Measurements from ENCODE around the gene IL1RAPL2. TPM values are rescaled to one million over a fixed set of nuclear protein-coding genes. Genes with fewer than 3 reads are reported as not detected.

Gene IL1RAPL2
- total RNA-seq, 1 donor from 2014 or later: not detected

DNA sequence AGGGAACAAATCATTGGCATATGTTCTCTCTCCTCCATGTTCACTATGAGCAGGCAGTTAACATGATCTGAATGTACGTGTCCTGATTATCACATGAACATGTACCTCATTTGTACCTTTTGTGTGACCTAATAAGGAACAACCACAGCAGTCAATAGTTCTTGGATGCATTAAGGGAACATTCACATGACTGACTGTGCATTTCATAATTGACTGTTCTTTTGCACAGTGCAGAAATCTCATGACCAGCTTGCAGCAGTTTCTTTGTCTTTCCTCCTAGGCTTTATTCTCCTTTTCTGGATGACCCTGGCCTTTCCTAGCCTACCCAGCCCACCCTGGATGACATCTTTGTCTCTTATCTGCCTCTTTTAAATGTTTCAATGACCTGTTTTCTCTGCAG lies 711.1 kb downstream of the IL1RAPL2 start:
- no peak for DNase-seq

DNA sequence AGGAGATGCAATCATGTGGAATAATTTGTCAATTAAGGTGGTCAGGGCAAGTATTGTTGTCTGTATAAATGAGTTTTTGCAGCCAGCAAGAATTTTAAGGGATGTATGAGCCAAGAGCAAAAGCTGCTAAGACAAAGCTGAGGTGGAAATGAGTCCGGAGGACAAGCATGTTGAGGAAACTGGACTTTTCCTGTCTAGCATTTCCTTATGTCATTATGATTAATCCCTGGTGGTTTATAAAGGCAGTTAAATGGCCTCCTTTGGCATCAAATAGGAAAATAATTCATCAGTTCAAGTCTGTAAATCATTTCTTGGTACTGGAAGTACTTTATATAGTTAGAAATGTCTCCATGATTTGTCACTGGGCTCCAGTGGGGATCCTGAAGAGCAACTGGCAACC lies 716.1 kb downstream of the IL1RAPL2 start:
- DNase-seq: peak; percentile 73

DNA sequence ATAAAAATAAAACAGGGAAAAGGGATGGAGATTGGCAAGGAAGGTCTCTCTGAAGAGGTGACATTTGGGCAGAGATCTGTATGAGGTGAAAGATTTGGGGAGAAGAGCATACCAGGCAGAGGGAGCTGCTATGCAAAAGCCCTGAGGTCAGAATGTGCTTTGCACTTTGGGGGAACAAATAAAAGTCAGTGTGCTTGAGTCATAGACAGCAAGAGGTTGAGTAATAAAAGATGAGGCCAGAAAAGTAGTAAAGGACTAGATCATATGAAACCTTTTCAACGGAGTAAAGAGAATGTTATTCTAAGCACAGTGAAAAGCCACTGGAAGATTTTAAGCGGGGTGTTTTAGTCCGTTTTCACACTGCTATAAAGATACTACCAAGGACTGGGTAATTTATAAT lies 731.0 kb downstream of the IL1RAPL2 start:
- DNase-seq: no peak

DNA sequence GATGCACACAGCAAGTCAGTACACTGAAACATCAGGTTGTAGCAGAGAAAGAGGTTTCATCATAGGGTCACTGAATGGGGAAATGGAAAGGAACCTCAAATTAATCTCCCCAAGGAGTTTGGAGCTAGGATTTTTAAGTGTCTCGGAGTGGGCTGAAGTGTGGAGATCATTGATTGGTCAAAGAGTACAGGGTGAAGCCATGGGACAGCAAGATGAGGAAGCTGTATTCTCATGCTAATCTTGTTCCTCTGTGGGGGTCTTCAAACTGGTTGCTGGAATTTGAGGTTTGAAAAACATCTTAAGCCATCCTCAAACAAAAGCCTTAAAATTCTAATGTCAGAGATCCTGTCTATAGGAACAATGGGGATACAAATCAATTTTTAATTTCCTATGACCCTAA lies 733.3 kb downstream of the IL1RAPL2 start:
- DNase-seq: no peak

DNA sequence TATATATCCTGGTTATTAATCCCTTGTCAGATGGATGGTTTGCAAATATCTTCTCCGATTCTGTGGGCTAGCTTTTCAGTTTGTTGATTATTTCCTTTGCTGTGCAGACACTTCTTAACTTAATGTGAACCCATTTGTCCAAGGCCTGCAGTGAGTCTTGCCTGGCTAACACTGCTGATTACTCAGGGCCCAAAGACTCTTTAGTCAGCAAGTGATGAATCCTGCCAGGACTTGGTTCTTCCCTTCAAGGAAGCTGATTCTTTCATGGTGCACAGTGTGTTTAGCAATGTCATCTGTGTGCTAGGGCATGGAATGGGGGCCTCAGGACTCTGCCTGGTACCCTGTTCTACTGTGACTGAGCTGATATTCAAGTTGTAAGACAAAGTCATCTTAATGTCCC lies 736.2 kb downstream of the IL1RAPL2 start:
- no peak for DNase-seq

DNA sequence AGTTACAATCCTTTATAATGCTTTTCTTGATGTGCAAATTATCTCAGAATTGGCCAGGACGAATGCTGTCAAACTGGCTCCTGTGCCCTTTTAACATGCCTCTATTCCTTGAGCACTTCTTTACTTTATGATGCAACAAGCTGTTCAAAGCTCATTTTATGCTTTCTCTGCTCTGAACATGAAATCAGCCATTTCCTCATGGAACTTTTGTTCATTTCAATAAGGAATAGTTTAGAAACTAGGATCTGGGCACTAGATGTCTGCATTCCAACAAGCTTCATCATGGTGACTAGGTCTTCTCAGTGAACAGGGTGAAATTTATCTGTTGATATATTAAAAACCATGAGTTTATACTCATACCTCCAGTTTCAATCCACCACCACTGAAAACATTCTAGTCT lies 741.8 kb downstream of the IL1RAPL2 start:
- DNase-seq: no peak

DNA sequence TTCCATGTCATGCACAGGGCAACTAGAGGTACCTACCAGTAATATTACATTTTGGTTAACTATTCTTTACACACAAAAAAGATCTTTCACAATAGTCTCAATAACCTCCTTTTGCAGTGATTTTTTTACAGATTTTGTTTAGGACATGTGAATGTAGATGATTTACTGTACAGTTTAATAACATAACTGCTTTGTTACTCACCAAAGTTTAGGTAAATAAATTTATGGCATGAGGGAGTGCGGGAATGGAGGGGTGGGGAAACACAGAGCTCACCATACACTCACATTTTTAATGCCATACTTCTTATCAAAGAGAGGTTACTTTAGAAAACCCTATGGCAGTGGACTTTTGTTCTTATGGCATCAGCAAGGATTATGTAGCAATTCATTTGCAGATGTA lies 747.6 kb downstream of the IL1RAPL2 start:
- peak; percentile 0 for DNase-seq

DNA sequence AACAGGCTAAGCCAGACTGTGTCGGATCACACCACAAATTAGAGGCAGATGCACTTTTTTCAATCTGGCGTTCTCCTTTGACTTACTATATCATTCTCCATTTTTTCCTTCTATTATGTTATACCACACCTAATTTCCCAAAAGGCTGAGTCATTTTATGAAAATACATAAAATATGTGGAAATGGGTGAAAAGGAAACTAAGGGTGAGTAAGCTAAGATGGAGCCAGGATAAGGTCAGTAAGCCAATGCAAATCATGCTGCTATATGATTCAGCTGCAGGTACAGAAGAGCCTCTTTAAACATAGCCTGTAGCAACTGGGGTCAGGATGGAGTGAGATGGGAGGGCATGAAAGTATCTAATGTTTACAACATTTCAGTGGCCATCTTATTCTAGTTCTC lies 748.5 kb downstream of the IL1RAPL2 start:
- peak; percentile 41 for DNase-seq

DNA sequence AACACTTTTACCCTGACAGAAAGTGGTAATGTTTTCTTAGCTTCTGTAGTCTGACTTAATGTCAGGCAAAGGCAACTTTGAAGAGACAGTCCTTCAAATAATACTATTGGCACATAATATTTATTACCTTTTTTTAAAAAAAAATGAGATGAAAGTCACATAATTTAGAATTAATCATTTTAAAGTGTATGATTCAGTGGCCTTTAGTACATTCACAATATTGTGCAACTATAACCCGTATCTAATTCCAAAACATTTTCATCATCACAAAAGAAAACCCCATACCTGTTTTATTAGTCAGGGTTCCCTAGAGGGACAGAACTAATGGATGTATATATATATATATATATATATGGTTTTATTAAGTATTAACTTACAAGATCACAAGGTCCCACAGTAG lies 749.2 kb downstream of the IL1RAPL2 start:
- no peak for DNase-seq

DNA sequence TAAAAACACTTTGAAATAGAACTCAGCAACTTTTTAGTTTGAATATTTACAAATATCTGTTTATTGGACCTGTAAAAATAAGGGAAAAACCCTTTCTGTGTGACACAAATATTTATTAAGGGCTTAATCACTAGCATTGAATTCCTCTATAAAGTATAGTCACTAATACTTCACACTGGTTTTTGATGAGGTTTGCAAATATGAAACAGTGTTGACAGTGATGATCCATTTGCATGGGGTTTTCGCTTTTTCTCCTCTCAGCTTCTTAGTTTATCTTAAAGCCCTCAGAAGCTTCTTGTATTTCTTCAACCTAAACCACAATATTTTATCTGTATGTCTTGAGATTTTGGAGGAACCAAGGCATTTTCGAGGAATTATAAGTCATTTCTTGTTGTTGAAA lies 751.1 kb downstream of the IL1RAPL2 start:
- DNase-seq: no peak

DNA sequence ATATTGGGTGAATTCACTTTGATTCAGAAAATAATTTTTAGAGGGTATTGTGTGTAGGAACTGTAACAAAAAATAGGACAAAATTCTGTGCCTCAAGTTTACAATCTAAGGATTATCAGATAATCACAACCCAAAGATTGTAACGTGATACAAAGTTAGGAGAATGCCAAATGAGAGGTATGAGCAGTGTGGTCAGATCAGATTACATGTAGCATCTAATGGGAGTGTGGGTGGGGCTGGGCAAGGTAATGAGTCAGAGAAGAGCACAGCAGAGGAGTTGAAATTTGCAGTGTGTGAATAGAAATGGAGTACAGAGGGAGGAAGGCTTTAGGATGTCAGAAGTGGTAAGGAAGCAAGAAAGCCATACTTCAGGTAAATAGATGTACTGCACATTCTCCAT lies 757.9 kb downstream of the IL1RAPL2 start:
- DNase-seq: no peak

DNA sequence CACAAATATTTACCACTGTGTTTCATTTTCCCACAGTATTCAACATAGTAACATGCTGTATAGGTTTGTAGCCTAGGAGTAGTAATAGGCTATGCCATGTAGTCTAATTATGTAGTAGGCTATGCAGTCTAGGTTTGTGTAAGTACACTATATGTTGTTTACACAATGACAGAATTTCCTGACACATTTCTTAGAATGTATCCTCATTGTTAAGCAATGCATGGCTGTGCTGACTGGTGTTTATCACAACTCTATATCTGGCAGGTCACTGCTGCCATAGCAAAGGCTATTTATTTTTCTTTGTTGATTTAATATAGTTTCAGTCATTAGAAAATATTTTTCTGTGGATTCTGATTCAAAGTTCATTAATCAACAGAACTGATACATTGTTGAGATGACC lies 762.8 kb downstream of the IL1RAPL2 start:
- peak; percentile 7 for DNase-seq

DNA sequence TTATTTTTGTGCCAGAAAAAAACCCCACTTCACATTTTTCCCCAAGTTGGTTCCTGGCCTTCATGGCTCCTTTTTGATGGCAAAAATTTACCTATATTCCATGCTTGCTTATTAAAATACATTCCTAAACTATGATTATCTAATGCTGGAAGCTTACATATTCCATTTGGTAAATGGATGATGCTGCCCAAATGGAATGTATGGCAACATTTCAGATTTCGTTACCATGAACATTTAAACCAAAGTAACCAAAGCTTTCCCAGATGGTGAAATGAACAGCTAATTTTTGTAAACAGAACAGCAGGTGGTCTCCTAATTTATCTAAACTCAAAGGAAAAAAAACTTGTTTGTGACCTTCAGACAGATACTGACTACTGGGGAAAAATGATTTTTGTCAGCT lies 765.2 kb downstream of the IL1RAPL2 start:
- no peak for DNase-seq

DNA sequence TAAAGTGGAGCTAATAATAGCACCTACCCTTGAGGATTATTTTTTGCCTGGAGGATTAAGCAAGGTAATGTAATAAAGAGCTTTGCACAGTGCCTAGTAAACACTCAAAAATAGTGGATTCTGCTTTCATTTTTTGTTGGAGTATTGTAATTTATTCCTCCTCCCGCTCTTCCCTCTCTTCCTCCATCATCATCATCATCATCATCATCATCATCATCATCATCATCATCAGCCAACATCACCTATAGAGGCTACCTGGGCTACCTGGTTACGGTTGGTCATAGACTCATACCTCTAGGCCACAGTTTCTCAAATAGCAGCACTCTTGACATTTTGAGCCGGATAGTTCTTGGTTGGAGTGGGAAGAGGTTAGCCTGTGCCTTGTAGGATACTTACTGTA lies 781.4 kb downstream of the IL1RAPL2 start:
- DNase-seq: no peak

DNA sequence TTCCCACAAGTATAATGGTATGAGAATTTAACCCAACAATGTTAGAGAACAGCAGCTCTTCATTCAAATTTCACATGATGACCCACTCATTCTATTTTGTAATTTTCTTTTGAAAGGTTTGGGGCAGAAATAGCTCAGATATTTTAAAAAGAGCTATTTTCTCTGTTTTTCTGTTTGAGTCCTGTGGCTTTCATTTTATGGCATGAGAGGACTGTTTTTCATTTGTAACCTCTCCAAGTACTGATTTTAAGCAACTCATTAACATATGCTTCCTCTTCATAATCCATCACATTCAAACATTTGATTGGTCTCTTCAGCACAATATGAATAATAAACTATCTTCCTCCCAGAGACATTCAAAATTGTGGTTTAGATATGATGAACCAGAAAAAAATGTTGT lies 783.5 kb downstream of the IL1RAPL2 start:
- no peak for DNase-seq

DNA sequence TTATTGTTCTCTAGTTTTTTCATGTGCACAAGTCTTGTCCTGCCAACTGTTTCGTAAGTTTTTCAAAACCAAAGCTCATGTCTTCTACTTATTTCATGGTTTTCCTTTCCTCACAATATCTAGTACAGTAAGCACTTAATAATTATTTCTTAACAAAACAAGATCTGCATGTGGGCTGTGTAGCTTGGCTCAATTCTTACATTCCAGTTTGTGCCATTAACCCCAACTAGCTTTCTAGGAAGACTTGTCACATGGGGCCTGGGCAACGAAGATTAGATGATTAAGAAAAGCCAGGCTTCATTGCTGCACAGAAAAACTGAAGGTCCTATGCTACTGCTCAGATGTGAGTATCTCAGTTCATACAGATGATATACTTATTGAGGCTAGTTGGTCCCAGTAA lies 809.8 kb downstream of the IL1RAPL2 start:
- no peak for DNase-seq

DNA sequence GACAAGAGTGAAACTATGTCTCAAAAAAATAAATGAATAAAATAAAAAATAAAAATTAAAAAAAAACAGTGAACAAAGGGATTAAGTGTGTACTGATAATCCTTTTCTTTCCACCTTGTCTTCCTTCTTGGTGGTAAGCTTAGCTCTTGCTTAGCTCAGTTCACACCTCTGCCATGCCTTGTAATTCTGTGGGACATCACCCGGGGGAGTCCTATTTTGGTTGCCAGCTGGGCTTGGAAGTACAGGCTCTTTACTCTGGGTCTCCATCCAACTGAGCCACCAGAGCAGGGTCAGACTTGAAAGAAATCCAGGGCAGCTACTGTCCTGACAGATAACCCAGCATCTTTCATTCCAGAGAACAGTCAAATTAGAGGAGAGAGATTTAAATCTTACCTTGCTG lies 858.7 kb downstream of the IL1RAPL2 start:
- DNase-seq: no peak

DNA sequence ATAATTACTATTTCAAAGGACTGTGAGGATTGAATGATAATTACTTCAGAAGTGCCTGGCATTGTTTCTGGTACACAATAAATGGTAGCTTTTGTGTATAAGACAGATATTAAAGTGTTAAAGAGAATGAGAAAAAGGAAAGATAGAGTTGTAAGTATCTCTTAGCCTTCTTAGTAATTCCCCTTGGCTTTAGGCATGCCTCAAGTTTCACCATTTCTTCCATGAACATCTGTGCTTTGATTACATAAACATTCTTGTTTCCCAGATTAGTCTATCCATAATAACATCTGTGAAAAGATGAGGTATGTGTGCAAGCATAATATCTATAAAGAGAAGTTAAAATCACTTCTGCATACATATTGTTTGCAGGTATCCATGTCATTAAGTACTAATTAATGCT lies 885.4 kb downstream of the IL1RAPL2 start:
- no peak for DNase-seq

DNA sequence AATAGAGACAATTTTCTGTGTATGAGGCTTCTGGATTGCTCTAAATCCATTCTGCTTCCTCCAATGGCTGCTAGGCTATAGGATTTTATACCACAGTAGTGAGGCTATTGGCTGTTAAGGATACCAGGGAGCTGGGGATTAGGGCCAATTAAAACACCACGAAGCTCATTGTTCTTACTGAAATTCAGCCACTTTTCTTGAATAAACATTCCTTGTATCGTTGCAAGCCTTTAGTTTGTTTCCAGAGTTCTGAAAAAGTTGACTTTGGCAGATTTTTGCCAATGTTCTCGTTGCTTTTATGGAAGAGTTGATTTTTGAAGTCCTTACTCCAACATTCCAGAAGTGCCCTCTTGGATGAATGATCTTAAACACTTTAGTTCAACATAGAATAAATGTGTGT lies 892.8 kb downstream of the IL1RAPL2 start:
- no peak for DNase-seq

DNA sequence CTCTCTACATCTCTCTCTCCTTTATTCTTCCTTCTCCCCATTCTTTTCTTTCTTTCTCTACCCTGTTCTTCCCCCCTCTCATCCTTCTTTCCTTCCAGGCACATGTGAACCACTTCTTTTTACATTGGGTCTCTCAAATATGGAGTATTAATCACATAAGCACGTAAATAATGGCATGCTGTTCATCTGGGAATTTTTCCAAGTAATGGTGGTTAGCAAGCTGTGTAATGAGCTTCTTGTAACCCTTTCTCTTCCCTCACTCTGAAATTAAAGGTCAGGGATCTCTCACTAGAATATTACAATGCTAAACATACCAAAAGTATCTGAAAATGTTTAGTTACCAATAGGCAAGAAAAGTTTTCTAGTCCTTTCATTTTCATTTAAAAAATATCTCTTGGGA lies 894.4 kb downstream of the IL1RAPL2 start:
- no peak for DNase-seq

DNA sequence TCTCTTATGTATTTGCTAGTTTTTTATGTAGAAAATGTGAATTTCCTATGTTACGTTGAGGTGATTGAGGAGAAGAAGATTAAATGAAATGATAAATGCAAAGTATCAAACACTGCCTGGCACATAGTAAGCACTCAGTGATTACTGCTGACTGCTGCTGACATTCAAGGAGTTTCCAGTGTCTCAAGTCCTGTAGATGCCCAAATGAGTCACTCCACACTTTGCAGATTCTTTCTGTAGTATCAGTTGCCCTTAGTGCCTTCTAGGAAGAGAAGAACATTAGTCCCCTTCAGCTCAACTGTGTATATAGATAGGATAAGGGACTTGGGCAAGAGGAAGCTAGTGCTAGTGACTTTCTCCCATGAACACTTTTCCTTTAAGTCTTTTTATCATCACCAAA lies 895.0 kb downstream of the IL1RAPL2 start:
- no peak for DNase-seq

DNA sequence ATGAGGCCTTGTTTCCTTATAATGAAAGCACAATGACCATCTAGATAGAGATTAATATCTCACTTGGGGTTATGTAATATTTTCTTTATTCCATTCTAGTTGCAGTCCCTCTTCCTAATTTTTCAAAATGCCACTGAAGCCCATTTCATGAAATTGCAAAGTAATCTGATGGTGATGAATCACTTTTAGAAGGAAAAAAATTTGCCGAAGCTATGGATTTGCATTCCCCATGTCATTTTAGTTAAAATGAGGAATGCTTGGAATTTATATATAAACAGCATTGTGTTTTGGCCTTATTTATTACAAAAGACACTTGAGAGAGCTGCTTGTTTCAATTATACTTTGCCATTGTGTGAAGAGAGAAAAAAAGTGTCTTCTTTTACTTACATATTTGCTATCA lies 896.2 kb downstream of the IL1RAPL2 start:
- DNase-seq: no peak

DNA sequence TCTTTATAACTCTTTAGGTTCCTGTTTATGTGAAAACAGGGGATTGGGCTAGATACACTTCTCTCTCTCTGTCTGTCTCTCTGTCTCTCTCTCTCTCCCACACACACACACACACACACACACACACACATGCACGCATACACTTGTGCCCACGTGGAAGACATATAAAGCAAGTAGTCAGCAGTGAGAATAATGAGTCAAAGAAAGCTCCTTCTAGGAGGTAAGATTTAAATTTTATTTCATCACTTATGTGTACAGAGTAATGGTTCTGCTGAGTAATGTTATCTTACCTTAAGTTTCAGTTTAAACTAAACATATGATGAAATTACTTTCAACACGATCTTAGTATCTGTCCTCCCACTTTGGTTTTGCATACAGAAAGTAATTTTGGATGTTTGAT lies 897.5 kb downstream of the IL1RAPL2 start:
- no peak for DNase-seq

DNA sequence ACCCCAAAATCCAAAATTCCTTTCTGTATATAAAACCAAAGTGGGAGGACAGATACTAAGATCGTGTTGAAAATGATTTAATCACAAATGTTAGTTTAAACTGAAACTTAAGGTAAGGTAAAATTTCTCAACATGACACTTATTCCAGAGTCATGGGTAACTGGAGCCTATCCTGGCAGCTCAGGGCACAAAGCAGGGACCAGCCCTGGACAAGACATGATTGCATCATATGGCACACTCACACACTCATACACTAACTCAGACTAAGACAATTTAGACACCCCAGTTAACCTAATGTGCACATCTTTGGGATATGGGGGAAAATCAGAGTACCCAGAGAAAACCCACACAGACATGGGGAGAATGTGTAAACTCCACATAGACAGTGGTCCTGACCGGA lies 898.6 kb downstream of the IL1RAPL2 start:
- DNase-seq: no peak

DNA sequence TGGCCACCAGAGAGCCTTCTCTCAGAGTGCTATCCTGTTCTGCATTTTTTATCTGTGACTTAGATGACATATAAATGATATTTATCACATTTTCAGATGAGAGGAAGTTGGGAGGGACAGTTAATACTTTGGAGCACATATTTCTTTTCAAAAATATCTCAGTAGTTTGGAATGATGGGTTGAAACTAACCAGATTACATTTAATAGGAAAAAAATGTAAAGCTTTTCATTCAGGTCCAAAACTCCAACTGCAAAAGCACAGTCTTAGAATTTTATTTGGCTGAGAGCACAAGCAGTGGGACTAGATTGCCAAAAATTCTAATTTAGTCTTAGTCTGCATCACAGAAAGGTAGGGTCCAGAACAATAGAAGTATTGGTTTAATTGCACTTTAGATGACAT lies 902.7 kb downstream of the IL1RAPL2 start:
- DNase-seq: no peak

DNA sequence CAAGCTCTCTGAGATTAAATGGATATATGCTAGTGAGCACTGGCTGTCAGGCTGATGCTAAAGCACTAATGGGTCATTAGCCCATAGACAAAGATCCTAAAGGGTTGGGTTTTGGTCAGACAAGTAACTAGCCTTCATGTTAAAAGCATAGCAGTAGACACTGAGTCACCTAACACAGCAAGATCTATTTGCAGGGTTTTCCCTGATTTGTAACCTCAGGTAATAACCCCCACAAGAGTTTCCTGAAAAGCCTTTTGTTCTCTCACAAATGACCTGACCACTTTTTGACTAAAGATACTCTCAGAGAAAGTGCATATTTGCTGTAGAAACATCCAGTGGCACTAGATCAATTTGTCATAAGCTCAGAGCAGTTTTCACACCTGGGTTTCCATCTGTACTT lies 905.6 kb downstream of the IL1RAPL2 start:
- no peak for DNase-seq

Measured in dermis blood vessel endothelial cell (primary cell).